GM19238 (cell line): ENCODE results near the gene TRIM9.

Source experiments
- DNase-seq: peaks from one replicate; pipeline ENCODE4 v3.0.0; 2011; ENCODE audit warnings: low spot score; ENCODE audit not compliant: insufficient read length

Gene TRIM9

GRCh38 chr14:51093371-51094281 is 1.3 kb downstream of the TRIM9 start:
- no peak for DNase-seq

GRCh38 chr14:51092965-51093364 is 1.9 kb downstream of the TRIM9 start:
- no peak for DNase-seq

GRCh38 chr14:51089278-51089677 is 5.6 kb downstream of the TRIM9 start:
- DNase-seq, result no peak

- no peak for DNase-seq
Observed at GRCh38 chr14:51087031-51087441, 7.9 kb downstream of the TRIM9 start.

GRCh38 chr14:51086044-51086443 is 8.9 kb downstream of the TRIM9 start:
- DNase-seq, result no peak

GRCh38 chr14:51084962-51085361 is 9.9 kb downstream of the TRIM9 start:
- DNase-seq, result no peak

GRCh38 chr14:51084507-51084906 is 10.4 kb downstream of the TRIM9 start:
- no peak for DNase-seq

GRCh38 chr14:51082349-51082748 is 12.6 kb downstream of the TRIM9 start:
- no peak for DNase-seq

GRCh38 chr14:51081712-51082111 is 13.2 kb downstream of the TRIM9 start:
- DNase-seq, result no peak

GRCh38 chr14:51081209-51081608 is 13.7 kb downstream of the TRIM9 start:
- no peak for DNase-seq

GRCh38 chr14:51080645-51081044 is 14.3 kb downstream of the TRIM9 start:
- no peak for DNase-seq

GRCh38 chr14:51079489-51079888 is 15.4 kb downstream of the TRIM9 start:
- DNase-seq, result no peak

GRCh38 chr14:51079085-51079484 is 15.8 kb downstream of the TRIM9 start:
- DNase-seq, result no peak

GRCh38 chr14:51074701-51075385 is 20.1 kb downstream of the TRIM9 start:
- DNase-seq, result no peak

GRCh38 chr14:51073731-51074130 is 21.2 kb downstream of the TRIM9 start:
- no peak for DNase-seq

- DNase-seq, result no peak
Observed at GRCh38 chr14:51072976-51073375, 21.9 kb downstream of the TRIM9 start.

- DNase-seq, result no peak
Observed at GRCh38 chr14:51071857-51072256, 23.0 kb downstream of the TRIM9 start.

- DNase-seq, result no peak
Observed at GRCh38 chr14:51070726-51071125, 24.2 kb downstream of the TRIM9 start.

GRCh38 chr14:51069055-51069454 is 25.9 kb downstream of the TRIM9 start:
- DNase-seq, result no peak

- DNase-seq, result no peak
Observed at GRCh38 chr14:51068268-51068667, 26.6 kb downstream of the TRIM9 start.

- DNase-seq, result no peak
Observed at GRCh38 chr14:51067295-51067694, 27.6 kb downstream of the TRIM9 start.

GRCh38 chr14:51066576-51066975 is 28.3 kb downstream of the TRIM9 start:
- no peak for DNase-seq

GRCh38 chr14:51059032-51059431 is 35.9 kb downstream of the TRIM9 start:
- no peak for DNase-seq
